Muscle layer of duodenum (tissue), 2 donors: ENCODE measurements around the gene CAPRIN1.
"Not testable (repeated sequence)": the region's sequence is repeated elsewhere in the genome, so short reads cannot be mapped to it uniquely, and the experiment has no call there.

ENCODE experiments used
- H3K27ac ChIP-seq: one replicate; pipeline ENCODE4 v1.7.0; 2013; ENCODE audit warnings: mild to moderate bottlenecking, low read length
- H3K27me3 ChIP-seq: one replicate; pipeline ENCODE4 v1.7.0; 2013; ENCODE audit warnings: low read depth, mild to moderate bottlenecking, control low read depth, low read length
- H3K36me3 ChIP-seq, 2 donors: one replicate each; pipeline ENCODE4 v1.7.0; 2013; ENCODE audit warnings: low read length in 2 of 2, control low read depth in 1 of 2, mild to moderate bottlenecking in 1 of 2; ENCODE audit not compliant: insufficient read depth in 2 of 2, control insufficient read depth in 1 of 2
- H3K4me1 ChIP-seq, 2 donors: one replicate each; pipeline ENCODE4 v1.7.0; 2013; ENCODE audit warnings: low read length in 2 of 2, mild to moderate bottlenecking in 2 of 2, control low read depth in 1 of 2, moderate library complexity in 1 of 2; ENCODE audit not compliant: insufficient read depth in 2 of 2, control insufficient read depth in 1 of 2
- H3K4me3 ChIP-seq, 2 donors: one replicate each; pipeline ENCODE4 v1.7.0; 2013; ENCODE audit warnings: low read length in 2 of 2, low read depth in 1 of 2, mild to moderate bottlenecking in 1 of 2
- H3K9me3 ChIP-seq, 2 donors: one replicate each; pipeline ENCODE4 v1.7.0; 2013; ENCODE audit warnings: low read length in 2 of 2, control low read depth in 1 of 2, mild to moderate bottlenecking in 1 of 2; ENCODE audit not compliant: control insufficient read depth in 1 of 2
- donor health status: healthy.

Gene CAPRIN1

DNA sequence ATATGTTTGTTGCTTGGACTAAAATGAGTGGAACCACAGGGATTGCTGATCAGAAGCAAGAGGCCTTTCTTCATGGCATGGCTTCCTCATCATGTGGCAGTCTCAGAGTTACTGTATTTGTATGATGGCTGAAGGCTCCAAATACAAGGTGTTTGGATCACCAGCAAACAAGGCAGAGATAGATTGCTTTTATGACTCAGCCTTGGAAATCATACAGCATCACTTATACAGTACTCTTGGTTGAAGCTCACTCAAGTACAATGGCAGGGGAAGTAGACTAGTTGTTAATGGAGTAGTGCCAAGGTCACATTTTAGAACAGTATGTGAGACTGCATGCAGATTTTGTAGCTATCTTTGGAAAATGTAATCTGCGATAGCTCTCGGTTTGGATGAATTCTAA, 16.6 kb downstream of the CAPRIN1 start:
- H3K4me3 ChIP-seq, result no peak overlapping the region
- no peaks in the 10 kb centered on the region for H3K9me3 ChIP-seq
- peaks cover 20 to 32% of the 10 kb centered on the region in 2 donors for H3K4me1 ChIP-seq
- no peaks in the 10 kb centered on the region for H3K27me3 ChIP-seq
- peaks cover 6 to 18% of the 10 kb centered on the region in 2 donors for H3K36me3 ChIP-seq
- H3K27ac ChIP-seq, result no peak overlapping the region

DNA sequence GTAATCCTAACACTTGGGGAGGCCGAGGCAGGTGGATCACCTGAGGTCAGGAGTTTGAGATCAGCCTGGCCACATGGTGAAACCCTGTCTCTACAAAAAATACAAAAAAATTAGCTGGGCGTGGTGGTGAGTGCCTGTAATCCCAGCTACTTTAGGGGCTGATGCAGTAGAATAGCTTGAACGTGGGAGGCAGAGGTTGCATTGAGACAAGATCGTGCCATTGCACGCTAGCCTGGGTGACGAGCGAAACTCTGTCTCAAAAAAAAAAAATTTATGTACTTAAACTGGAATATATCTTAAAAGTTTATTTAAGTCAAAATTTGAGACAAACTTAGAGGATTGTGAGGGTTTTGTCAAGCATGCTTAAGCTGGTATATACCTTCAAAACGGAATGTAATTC, 19.8 kb downstream of the CAPRIN1 start:
- not testable (repeated sequence) for H3K9me3 ChIP-seq
- Histone ChIP-seq H3K4me1 (peaks cover 8 to 15% of the 10 kb centered on the region in 2 donors), H3K36me3 (peaks cover 30 to 34% of the 10 kb centered on the region in 2 donors)

DNA sequence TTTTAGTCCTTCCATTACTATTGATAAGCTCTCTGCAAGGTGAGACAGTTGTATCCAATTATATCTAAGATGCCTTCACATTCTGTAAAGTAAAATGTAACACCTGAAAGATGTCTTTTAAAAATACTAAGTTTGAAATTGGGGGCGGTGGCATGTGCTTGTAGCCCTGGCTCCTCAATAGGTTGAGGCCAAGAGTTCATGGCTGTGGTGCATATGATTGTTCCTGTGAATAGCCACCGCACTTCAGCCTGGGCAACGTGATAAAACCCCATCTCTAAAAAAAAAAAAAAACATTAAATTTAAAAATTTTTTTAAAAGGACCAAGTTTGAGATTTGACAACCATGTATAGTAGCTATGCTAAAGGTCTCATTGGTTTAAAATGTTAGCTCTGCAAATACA, 20.5 kb downstream of the CAPRIN1 start:
- Histone ChIP-seq H3K9me3 (no peaks in the 10 kb centered on the region), H3K4me3 (no peak overlapping the region), H3K27me3 (no peaks in the 10 kb centered on the region), H3K36me3 (peaks cover 35 to 37% of the 10 kb centered on the region in 2 donors), H3K4me1 (peaks cover 8 to 15% of the 10 kb centered on the region in 2 donors), H3K27ac (no peak overlapping the region)

More for the DNA sequence above, 19.8 kb downstream of the CAPRIN1 start:
- H3K27ac ChIP-seq, H3K4me3 ChIP-seq, H3K27me3 ChIP-seq: not testable (repeated sequence)

DNA sequence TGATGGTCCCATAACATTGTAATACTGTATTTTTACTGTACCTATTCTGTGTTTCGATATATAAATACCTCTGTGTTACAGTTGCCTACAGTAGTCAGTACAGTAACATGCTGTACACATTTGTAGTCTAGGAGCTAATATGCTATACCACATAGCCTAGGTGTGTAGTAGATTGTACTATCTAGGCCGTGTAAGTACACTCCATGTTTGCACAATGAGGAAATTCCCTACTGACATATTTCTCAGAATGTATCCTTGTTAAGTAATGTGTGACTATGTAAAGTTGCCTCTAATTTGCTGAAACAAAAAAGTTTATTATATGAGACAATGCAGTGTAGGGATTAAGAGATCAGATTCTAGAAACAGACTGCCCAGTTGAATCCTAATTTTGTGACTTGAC, 21.3 kb downstream of the CAPRIN1 start:
- H3K27me3 ChIP-seq, result no peaks in the 10 kb centered on the region
- H3K9me3 ChIP-seq, result no peaks in the 10 kb centered on the region
- H3K27ac ChIP-seq, result no peak overlapping the region
- H3K36me3 ChIP-seq, result peaks cover 43 to 45% of the 10 kb centered on the region in 2 donors
- peaks cover 7 to 9% of the 10 kb centered on the region in 2 donors for H3K4me1 ChIP-seq
- H3K4me3 ChIP-seq, result no peak overlapping the region

DNA sequence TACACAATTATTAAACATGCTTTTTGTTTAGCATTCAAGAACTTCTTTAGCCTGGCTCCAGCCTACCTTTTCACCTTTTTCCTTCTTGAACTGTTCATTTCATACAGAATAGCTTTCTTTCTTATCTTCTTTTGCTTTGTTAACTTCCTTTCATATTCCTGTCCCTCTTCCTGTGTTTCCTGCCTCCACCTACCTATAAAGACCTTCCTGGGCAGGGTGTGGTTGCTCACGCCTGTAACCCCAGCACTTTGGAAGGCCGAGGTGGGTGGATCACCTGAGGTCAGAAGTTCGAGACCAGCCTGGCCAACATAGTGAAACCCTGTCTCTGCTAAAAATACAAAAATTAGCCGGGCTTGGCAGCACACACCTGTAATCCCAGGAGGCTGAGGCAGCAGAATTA, 22.9 kb downstream of the CAPRIN1 start:
- peaks cover 50 to 52% of the 10 kb centered on the region in 2 donors for H3K36me3 ChIP-seq
- H3K4me1 ChIP-seq, result peaks cover 0 to 7% of the 10 kb centered on the region in 2 donors
- no peaks in the 10 kb centered on the region for H3K9me3 ChIP-seq
- no peak overlapping the region for H3K27ac ChIP-seq
- no peaks in the 10 kb centered on the region for H3K27me3 ChIP-seq
- no peak overlapping the region for H3K4me3 ChIP-seq

DNA sequence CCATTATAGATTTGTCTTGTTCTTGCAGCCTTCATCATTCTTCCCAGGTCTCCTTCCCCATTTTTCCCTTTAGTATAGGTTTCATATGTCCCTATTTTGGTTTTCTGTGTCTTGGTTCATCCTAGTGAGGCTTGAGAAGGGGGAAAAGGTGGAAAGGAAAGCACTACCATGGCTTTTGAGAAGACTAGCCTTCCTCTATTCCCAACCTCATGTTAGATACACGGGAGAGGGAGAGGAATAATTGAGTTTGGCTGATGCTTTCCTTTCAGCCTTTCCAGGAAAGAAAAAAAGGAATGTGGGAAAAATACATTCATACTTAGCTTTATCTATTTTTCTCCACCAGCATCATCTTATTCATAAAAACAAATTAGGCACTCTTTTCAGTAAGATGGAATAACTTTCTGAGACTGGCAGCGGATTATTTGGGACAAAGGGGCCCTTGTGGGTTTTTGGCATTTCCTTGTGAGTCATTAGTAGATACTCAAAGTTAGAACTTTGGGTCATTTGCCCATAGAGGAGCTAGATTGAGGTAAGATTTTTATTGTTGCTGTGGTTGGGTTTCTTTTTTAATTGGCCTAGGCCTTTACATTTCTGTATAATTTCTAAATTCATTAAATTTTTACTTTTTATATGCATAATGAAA, 23.8 kb downstream of the CAPRIN1 start:
- H3K27ac ChIP-seq, result peak overlapping the region; percentile 30
- no peaks in the 10 kb centered on the region for H3K27me3 ChIP-seq
- no peak overlapping the region for H3K4me3 ChIP-seq
- H3K36me3 ChIP-seq, result peaks cover 56 to 61% of the 10 kb centered on the region in 2 donors
- peaks cover 0 to 3% of the 10 kb centered on the region in 2 donors for H3K4me1 ChIP-seq
- H3K9me3 ChIP-seq, result no peaks in the 10 kb centered on the region

DNA sequence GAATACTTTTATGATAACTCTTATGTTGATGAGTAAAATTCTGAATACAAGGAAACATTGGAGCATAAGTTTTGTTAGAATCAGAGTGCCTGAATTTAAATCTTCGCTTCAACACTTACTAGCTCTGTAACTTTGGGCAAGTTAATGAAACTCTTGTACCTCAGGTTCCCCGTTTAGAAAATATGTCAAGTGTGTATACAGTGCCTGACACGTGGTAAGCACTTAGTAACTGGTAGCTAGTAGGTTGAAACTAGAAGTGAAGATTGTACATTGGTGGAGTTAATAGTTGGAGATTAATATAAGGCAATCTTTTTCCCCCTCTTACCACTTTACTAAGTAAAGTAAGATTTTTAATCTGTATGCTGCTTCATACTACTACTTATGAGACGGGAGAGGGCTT, 29.1 kb downstream of the CAPRIN1 start:
- Histone ChIP-seq H3K27me3 (no peaks in the 10 kb centered on the region), H3K27ac (no peak overlapping the region), H3K4me3 (no peak overlapping the region), H3K9me3 (no peaks in the 10 kb centered on the region), H3K4me1 (no peaks in the 10 kb centered on the region), H3K36me3 (peaks cover 63 to 80% of the 10 kb centered on the region in 2 donors)

DNA sequence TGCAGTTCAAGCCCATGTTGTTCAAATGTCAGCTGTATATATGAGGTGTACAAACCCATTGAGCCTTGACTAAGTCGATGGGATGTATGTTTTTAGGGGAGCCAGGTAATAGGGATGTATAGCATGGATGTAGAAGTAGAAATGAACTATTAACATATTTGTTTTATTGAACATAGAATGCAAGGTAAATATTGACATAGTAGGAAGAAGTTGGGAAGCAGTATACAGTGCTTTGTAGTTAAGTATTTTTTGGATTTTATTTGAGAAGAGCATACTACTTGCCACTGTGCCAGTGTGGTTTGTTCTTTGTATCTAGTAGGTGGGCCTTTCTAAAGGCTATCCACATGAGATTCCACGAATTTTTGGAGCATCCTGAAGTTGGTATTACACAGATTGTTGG, 33.1 kb downstream of the CAPRIN1 start:
- Histone ChIP-seq H3K4me1 (no peaks in the 10 kb centered on the region), H3K9me3 (no peaks in the 10 kb centered on the region), H3K27me3 (no peaks in the 10 kb centered on the region), H3K36me3 (peaks cover 64 to 81% of the 10 kb centered on the region in 2 donors), H3K4me3 (no peak overlapping the region), H3K27ac (no peak overlapping the region)

DNA sequence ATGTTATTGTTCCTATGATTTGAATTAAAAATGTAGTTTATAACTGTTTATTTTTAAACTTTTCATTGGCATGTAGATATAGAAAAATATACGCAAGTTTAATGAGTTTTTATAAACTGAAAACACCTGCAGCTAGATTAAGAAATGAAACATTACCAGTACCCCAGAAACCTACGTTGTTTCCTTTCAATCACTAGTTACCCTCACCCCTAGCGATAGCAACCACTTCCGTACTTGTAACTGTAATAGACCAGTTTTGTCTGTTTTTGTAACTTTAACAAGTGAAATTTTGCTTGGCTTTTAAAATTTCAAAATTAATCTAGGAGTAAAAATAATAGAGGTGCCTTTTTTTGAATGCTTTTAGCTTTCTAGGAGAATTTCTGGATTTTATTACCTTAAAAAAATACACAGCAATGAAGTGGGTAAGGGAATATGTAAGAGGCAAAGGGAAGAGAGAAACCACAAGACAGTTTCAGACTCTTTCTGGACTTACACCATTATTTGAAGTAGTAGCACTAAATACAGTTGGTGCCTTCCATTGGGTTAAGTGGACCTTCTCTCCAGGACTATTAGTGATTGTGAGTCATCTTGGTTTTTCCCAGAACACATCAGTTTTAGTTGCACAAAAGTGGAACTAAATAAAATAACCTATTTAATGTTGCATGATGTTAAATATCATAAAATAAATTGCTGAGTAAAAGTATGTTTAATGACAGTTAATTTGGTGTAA, 35.2 kb downstream of the CAPRIN1 start:
- Histone ChIP-seq H3K4me3 (no peak overlapping the region), H3K27ac (peak overlapping the region; percentile 31), H3K4me1 (no peaks in the 10 kb centered on the region), H3K9me3 (no peaks in the 10 kb centered on the region), H3K27me3 (no peaks in the 10 kb centered on the region), H3K36me3 (peaks cover 67 to 76% of the 10 kb centered on the region in 2 donors)

DNA sequence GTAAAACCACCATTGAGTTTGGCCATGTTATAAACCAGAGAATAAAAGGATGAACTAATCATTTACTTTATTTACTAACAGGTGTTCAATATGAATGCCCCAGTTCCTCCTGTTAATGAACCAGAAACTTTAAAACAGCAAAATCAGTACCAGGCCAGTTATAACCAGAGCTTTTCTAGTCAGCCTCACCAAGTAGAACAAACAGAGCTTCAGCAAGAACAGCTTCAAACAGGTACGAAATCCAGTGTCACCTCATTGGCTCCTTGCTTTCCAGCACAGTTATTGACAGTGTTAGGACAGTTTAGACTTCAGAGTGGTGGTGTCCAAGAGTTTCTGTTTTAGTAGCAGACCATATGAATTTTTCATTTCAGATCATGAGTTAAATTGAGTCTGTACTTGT, 40.3 kb downstream of the CAPRIN1 start:
- Histone ChIP-seq H3K9me3 (no peaks in the 10 kb centered on the region), H3K36me3 (peaks cover 63 to 79% of the 10 kb centered on the region in 2 donors), H3K27ac (no peak overlapping the region), H3K4me1 (no peaks in the 10 kb centered on the region), H3K4me3 (no peak overlapping the region), H3K27me3 (no peaks in the 10 kb centered on the region)

DNA sequence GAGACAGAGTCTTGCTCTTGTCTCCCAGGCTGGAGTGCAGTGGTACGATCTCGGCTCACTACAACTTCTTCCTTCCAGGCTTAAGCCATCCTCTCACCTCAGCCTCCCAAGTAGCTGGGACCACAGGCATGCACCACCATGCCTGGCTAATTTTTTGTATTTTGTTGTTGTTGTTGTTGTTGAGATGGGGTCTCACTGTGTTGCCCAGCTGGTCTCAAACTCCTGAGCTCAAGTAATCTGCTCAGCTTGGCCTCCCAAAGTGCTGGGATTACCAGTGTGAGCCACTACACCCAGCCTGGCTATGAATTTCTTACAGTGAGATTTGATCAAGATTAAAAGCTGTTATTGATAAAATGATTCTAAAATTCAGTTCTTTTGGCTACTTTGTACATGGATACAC, 43.4 kb downstream of the CAPRIN1 start:
- not testable (repeated sequence) for H3K4me1 ChIP-seq, H3K4me3 ChIP-seq, H3K27me3 ChIP-seq, H3K27ac ChIP-seq, H3K9me3 ChIP-seq
- peaks cover 79 to 91% of the 10 kb centered on the region in 2 donors for H3K36me3 ChIP-seq
